ENCODE measurements around the gene LTN1.
"Not testable (repeated sequence)": the region's sequence is repeated elsewhere in the genome, so short reads cannot be mapped to it uniquely, and the experiment has no call there.

Gene LTN1, protein sequence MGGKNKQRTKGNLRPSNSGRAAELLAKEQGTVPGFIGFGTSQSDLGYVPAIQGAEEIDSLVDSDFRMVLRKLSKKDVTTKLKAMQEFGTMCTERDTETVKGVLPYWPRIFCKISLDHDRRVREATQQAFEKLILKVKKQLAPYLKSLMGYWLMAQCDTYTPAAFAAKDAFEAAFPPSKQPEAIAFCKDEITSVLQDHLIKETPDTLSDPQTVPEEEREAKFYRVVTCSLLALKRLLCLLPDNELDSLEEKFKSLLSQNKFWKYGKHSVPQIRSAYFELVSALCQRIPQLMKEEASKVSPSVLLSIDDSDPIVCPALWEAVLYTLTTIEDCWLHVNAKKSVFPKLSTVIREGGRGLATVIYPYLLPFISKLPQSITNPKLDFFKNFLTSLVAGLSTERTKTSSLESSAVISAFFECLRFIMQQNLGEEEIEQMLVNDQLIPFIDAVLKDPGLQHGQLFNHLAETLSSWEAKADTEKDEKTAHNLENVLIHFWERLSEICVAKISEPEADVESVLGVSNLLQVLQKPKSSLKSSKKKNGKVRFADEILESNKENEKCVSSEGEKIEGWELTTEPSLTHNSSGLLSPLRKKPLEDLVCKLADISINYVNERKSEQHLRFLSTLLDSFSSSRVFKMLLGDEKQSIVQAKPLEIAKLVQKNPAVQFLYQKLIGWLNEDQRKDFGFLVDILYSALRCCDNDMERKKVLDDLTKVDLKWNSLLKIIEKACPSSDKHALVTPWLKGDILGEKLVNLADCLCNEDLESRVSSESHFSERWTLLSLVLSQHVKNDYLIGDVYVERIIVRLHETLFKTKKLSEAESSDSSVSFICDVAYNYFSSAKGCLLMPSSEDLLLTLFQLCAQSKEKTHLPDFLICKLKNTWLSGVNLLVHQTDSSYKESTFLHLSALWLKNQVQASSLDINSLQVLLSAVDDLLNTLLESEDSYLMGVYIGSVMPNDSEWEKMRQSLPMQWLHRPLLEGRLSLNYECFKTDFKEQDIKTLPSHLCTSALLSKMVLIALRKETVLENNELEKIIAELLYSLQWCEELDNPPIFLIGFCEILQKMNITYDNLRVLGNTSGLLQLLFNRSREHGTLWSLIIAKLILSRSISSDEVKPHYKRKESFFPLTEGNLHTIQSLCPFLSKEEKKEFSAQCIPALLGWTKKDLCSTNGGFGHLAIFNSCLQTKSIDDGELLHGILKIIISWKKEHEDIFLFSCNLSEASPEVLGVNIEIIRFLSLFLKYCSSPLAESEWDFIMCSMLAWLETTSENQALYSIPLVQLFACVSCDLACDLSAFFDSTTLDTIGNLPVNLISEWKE (N-terminal part only)

DNA sequence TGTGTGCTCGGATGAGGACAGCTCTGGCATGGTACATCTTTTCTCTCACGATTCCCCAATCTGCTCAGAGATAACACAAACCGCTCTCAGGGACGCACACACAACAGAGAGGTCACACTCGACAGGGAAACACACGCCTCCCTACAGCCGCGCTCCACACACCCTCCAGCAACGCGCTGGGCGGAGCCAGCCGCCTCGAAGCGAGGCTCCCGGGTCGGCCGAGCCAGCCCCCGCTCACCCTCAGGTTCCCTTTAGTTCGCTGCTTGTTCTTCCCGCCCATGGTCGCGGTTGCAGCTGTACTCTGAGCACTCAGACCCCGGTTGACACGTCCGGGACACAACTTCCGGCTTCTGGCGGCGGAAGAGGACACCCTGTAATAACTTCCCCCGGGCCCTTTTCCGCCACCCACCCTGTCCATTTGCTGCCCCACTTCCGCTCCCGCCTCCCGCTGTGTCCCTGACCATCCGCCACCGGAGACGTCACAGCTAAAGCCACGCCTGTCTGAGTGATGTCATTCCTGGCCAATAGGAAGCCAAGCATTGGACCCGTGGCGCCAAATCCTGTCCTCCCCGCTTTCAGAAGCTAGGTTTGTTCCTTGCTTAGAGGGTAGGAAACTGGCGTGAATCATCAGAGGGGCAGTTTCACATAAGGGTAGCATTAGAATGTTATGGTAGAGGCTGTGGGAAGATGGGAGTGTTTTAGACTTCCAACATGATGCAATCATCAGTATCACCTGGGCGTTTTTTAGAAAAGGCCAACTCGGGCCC is at the start of gene LTN1:
Gene LTN1 (minus strand): TSS at position 352 of the 767 bp plus-strand sequence. CDS start 72 bp downstream, at position 280.
- DNase-seq (ENCODE audit: low spot score): peak; percentile 97

DNA sequence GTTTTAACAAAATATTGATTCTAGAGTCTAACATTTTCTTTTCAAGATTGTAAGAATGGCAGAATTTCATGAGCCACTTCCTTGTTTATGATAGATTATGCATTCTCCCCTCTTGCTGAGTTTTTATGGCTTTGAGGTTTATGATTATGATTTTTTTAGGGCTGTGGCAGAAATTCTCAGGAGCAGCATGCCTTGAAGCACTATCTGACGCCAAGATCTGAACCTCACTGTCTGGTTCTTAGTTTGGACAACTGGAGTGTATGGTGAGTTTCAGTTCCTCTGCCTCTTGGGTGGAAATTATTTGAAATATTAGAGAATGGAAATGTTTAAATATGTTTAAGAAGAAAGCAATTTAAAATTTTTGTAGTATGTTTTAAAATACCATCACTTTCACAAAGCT is 42.0 kb upstream of the LTN1 start:
- no peak for DNase-seq (ENCODE audit: low spot score)

DNA sequence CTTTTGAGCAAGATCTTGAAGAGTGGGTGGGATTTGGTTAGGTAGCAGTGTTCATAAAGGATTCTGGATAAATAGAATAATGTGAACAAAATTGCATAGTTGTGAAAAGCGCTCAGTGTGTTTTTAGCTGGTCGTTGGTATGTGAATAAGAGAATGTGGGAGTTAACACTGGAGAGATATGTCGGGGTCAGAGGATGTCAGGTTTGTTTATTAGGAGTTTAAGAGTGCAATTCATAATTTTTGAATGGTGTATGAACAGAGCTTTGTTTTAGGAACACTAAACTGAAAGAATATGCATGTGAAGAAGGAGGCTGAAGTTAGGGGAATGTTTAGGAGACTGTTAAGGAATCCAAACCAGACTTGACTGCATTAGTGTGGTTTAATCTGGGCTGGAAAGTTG is 41.2 kb upstream of the LTN1 start:
- no peak for DNase-seq (ENCODE audit: low spot score)

DNA sequence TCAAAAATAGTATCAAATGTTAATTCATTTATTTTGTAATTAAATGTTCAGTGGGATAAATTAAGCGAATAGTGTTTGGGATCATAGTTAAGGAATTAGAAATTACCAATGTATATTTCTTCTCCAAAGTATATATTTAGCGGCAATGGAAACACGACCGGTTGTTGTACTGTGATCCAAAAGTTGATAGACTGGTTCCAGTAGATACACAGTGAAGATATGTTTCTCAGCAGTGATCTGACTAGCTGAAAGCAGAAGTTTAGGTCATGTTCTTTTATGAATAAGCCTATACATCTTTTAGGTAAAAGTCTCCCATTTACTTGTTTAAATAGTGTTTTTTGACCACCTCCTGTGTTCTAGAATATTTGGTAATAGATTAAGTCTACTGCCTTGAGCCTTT is 40.6 kb upstream of the LTN1 start:
- no peak for DNase-seq (ENCODE audit: low spot score)

DNA sequence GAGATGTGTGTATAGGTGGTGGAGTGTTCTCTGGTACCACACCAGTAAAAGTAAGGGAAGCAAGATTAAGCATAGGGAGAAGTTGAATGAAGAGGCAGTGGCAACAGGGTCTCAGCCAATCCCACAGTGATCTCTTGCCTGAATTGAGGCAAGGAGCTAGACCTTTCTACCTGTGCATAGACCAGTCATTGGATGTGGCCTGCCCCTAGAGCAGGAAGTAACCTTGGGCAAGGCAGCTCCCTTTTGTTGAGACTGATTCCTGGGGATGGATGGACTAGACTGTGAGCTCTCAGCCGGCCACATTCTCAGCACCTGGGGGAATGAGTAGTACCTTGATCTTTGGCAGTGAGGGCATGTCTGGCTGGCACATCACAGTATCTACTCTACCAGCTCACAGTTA is 38.2 kb upstream of the LTN1 start:
- DNase-seq (ENCODE audit: low spot score): no peak

DNA sequence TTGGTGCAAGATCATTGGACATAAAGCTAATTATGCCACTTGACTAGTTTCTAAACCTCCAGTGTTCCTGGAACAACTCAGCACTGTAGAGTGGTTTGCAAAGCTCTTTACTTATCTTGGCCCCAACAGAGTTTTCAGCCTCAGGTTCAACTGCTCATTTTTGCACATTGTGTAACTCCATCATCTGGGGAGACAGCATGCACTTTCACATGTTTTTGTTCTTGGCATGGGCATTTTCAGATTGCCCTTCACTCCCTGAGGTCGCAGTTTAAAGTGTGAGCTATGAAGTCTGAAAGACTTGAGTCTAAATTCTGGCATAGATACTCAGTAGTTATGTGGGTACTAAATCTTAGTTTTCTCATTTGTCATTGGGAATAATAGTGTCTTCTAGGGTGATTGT is 36.8 kb upstream of the LTN1 start:
- DNase-seq (ENCODE audit: low spot score): no peak

DNA sequence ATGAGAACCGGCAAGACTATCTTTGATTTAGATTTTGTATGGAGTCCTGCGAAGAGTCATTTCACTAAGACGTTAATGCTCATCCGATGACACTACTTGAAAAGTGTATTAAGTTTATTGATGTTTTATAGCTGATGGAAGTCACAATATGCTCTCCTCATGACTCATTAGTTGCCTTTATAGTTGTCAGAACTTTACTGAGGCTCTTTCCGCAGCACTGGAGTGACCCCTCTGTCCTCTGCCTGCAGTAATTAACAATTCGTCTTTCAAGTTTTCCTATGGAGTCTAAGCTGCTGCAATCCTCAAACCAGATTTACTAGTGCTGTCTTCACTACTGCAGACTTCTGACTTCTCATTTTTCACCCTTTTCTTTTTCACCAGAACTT is 32.6 kb upstream of the LTN1 start:
- DNase-seq (ENCODE audit: low spot score): no peak

DNA sequence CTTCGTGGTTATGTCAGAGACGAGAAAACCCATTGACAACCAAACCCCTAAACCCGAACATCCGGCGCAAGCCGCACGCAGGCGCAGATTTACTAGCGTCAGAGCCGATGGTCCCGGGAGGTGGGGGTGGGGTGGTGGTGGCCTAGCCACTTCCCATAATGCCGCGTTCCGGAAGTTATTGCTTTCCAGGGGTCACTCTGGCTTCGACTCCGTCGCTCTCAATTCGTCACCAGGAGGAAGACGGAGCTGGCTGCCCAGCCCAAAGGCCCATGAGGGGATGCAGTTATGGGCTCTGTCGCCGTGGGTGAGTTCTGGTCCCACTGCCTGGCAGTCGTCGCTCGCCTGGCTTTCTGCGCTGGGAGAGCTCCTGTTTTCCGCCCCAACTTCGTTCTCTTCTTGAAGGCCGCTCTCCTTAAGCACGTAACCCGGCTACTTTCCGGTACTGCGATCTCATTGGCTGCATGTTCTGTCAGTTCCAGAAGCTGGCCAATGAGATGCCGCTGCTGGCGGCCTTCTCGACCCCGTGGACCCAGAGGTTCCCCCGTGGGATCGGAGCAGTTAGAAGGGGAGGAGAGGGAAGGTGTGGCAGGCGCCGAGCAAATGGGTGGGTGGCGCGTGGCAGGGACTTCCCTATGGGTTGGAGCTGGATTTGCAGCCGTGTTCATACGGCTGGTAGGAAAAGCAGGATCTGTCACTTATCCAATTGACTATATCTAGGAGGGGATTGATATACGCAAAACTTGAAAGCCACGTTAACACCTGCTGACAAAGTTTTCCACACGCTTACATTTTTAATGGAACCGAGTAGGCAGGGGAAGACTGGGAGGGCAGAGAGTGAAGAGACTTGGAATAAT is 32.0 kb upstream of the LTN1 start, which contains the start of gene USP16:
Gene USP16 (plus strand): TSS at position 195 of the 854 bp plus-strand sequence. CDS start 3,246 bp downstream, outside the sequence.
- DNase-seq (ENCODE audit: low spot score): peak; percentile 99

DNA sequence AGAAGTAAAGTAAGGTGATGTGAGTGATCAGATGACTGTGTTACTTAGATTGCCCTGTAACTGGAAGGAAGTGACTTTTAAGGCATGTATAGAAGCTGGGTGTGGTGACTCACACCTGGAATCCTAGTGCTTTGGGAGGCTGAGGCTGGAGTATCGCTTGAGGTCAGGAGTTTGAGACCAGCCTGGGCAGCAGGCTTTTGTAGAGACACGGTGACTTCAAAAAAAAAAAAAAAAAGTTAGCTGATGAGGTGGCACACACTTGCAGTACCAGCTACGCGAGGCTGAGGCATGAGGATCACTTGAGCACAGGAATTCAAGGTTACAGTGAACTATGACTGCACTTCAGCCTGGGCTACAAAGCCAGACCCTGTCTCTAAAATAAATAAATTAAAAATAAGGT is 29.5 kb upstream of the LTN1 start:
- DNase-seq (ENCODE audit: low spot score): no peak

DNA sequence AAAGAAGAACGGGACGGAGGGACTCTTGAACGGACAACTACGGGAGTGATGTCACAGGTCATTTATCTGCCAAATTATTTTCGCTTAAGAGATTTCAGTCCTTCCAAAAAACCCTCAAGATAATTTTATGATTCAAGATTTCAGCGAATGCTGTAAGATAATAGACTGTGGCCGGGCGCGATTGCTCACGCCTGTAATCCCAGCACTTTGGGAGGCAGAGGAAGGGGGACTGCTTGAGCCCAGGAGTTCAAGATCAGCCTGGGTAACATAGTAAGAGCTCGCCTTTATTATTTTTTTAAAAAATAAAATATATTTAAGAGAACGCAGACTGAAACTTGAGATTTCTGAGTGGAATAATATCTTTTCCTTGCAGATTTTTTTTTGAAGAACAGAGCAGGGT is 25.9 kb upstream of the LTN1 start:
- DNase-seq (ENCODE audit: low spot score): no peak

DNA sequence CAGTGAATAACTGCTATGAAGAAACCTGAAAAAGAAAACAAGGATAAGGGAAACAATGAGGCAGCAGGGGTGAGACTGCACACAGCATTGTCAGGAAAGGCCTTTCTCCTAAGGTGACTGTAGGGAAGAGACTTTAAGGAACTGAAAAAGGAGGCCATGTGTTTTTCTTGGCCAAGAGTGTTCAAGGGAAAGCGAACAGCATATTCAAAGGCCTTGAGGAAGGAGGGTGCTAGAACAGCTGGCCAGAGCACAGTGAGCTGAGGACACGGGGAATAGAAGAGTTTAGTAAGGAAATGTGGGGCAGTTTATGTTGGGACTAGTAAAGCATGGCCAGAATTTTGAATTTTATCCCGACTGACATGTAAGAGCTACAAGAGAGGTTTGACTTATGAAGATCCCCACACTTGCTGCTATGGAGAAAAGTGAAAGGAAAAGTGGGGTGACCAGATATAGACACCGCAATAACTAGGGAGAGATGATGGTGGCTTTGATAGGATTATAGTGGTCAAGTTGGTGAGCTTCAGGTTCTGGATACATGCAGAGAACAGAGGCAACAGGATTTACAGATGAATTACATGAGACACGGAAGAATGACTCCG is 25.1 kb upstream of the LTN1 start:
- no peak for DNase-seq (ENCODE audit: low spot score)

DNA sequence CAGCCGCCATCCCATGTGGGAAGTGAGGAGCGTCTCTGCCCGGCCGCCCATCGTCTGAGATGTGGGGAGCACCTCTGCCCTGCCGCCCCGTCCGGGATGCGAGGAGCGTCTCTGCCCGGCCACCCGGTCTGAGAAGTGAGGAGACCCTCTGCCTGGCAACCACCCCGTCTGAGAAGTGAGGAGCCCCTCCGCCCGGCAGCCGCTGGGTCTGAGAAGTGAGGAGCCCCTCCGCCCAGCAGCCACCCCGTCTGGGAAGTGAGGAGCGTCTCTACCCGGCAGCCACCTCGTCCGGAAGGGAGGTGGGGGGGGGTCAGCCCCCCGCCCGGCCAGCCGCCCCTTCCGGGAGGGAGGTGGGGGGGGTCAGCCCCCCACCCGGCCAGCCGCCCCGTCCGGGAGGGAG is 18.6 kb upstream of the LTN1 start:
- not testable (repeated sequence) for DNase-seq (ENCODE audit: low spot score)

DNA sequence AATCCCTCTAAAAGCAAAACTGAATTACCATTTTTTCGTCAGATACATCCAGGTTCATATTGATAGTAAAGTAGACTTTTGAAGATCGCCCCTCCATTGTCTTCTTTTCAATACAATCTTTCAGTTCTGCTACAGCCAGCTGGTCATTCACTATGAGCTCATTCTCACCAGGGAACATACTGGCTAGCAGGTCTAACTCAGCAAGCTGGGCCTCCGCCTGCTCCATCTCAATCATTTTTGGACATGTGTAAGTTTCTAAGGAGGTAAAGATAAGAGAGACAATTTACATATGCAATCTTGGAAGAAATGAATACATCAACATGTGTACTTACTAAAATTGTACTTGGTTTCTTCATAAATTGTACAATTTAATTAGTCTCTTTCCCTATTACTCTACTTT is 15.7 kb upstream of the LTN1 start:
- DNase-seq (ENCODE audit: low spot score): no peak

DNA sequence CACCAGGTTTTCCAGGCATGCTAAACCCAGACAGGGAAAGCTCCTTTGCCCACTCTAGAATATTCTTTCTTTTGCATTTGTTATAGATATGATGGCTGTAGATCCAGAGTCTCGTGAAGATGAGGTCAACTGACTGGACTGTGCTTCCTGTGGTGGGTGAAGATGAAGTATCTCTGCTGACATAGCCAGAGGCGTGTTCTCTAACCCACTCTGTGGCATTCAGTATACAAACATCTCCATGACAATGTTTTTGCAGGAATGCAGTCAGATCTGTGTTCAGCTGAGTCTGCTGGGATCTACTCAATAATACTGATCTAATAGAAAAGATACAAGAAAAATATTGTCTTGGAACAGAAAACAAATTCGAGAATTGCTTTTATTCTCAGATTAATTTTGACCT is 15.1 kb upstream of the LTN1 start:
- no peak for DNase-seq (ENCODE audit: low spot score)

DNA sequence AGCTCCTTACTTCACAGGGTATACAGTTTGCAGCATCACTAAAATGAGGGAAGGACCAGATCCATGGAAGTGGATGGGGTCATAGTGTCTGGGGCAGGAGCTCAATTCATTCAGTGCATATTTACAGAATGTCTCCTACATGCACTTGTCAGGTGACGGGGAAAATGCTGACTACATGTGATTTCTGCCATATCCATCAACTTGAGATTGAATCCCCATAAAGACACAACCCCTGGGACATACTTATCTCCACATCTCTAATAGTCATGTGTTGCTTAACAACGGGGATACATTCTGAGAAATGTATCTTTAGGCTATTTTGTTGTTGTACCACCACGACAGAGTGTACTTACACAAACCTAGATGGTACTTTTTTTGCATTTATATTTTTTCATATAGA is 14.5 kb upstream of the LTN1 start:
- no peak for DNase-seq (ENCODE audit: low spot score)

DNA sequence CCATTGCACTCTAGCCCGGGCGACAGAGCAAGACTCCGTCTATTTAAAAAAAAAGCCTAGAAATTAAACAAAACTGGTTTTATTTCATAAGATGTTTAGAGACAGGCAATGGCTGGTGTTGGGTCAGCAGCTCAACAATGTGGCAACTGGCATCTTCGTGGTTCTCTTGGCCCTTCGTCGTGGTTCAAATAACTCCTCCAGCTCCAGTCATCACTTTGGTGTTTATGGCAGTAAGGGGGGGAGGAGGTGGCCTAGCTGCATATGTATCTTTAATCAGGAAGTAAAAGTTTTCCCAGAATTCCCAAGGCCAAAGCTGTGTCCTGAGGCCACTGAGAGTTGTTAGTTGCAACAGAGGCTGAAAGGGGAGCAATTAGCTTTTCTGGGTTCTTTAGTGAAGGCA is 13.0 kb upstream of the LTN1 start:
- DNase-seq (ENCODE audit: low spot score): no peak

DNA sequence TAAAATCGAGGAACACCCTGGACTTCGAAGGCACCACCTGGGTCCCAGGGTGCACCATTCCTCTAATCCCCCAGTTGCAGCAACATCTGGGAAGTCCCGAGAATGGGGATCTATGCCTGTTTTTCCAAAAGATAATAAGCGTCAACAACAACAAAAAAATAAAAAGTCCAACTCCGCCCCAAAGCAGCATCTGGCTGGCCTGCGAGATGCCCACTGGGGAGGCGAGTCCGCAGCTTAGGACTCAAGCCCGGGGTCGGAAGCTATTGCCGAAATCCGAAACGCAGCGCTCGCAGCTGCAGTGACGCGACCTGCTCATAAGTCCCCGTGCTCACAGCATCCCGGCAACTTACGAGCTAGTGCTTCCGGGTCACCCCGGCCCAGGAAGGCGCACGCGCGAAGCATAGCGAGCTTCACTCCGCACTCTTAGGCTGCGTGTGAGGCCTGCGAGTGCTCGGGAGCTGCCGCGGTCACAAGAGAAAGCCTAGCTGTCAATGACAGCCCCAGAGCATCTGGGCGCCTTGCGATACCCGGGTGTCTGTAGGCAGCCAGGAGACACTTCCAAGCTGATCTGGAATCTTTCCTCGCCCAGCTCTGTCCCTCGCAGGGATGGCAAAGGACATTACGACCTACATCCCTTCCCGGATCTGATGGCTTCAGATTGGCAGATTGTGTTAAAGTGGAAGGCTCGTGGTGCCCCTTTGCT is 9.9 kb upstream of the LTN1 start:
- DNase-seq (ENCODE audit: low spot score): peak; percentile 94

DNA sequence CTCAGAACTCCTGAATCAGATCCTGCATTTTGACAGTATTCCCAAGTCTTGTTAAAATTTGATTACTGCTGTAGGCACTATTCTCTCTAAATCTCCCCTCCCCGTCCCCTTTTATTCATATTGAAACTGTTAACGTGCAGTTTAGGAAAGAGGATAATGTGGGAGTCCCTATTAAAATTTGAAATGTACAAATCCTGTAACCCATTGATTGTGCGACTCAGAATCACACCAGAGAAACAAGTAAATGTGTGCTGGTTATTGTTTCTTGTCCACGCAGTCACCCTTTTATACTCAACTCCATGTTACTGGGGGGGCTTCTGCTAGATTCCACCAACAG is 584 bp upstream of the LTN1 start:
- DNase-seq (ENCODE audit: low spot score): peak; percentile 3

DNA sequence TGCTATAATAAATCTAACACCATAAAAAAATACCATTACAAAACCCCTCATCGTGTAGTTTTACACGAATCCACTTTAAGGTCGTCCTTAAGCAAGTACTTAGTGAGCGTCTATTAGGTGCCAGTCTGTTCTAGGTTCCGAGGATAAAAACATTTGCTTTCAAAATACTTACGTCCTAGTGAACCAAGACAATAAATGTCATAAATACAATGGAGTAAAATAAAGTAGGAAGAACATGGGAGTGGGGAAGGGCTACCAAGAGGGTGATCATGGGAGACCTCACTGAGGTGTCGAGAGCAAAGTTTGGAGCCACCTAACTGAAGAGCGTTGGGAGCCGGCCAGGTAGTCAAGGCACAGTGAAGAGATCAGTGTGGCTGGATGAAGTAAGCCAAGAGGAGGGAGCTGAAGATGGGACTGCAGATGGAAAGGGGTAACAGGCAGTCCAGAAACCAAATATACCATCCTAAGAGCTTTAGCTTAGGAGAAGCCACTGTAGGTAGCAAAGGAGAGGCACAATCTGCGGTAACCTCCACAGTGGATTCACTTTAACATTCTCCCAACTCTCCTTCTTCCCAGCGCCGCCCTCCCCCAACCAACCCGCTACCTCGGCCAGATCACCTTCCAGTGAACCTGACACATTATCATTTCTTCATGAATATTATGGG is 684 bp downstream of the LTN1 start:
- peak; percentile 5 for DNase-seq (ENCODE audit: low spot score)

All from germinal center (tissue), 1 donor.